ENCODE results near the gene DOCK10.

DOCK10 gene

GRCh38 chr2:224753743-224754540, 288.3 kb downstream of the DOCK10 start:
- Mint-ChIP-seq H3K4me1 (no peaks in the 10 kb centered on the region), H3K4me3 (no peak overlapping the region)

GRCh38 chr2:224751996-224752698, 290.1 kb downstream of the DOCK10 start:
- Mint-ChIP-seq H3K4me3 (no peak overlapping the region), H3K27ac (no peak overlapping the region), H3K9me3 (peaks cover 17% of the 10 kb centered on the region), H3K27me3 (ENCODE audit: low read depth, poor library complexity) (no peaks in the 10 kb centered on the region), H3K36me3 (ENCODE audit: low read depth) (peaks cover 2% of the 10 kb centered on the region), H3K4me1 (no peaks in the 10 kb centered on the region)
- TF ChIP-seq CTCF (IDR thresholded peaks at IDR 0.05), result no peak
- no peak for DNase-seq

More at GRCh38 chr2:224753743-224754540, 288.3 kb downstream of the DOCK10 start:
- peaks cover 13% of the 10 kb centered on the region for H3K36me3 Mint-ChIP-seq (ENCODE audit: low read depth)
- peaks cover 35% of the 10 kb centered on the region for H3K9me3 Mint-ChIP-seq
- no peak for TF ChIP-seq CTCF (IDR thresholded peaks at IDR 0.05)
- no peak for DNase-seq
- H3K27me3 Mint-ChIP-seq (ENCODE audit: low read depth, poor library complexity), result no peaks in the 10 kb centered on the region
- no peak overlapping the region for H3K27ac Mint-ChIP-seq

- Mint-ChIP-seq H3K9me3 (peaks cover 3% of the 10 kb centered on the region), H3K27ac (no peak overlapping the region), H3K4me3 (no peak overlapping the region), H3K4me1 (no peaks in the 10 kb centered on the region), H3K27me3 (ENCODE audit: low read depth, poor library complexity) (no peaks in the 10 kb centered on the region), H3K36me3 (ENCODE audit: low read depth) (no peaks in the 10 kb centered on the region)
- no peak for TF ChIP-seq CTCF (IDR thresholded peaks at IDR 0.05)
- no peak for DNase-seq
Measured at GRCh38 chr2:224749136-224749535, 293.1 kb downstream of the DOCK10 start.

GRCh38 chr2:224747765-224748164, 294.5 kb downstream of the DOCK10 start:
- Mint-ChIP-seq H3K4me3 (no peak overlapping the region), H3K4me1 (peaks cover under 1% of the 10 kb centered on the region), H3K9me3 (no peaks in the 10 kb centered on the region), H3K27me3 (ENCODE audit: low read depth, poor library complexity) (no peaks in the 10 kb centered on the region), H3K36me3 (ENCODE audit: low read depth) (no peaks in the 10 kb centered on the region), H3K27ac (no peak overlapping the region)
- no peak for DNase-seq
- no peak for TF ChIP-seq CTCF (IDR thresholded peaks at IDR 0.05)

GRCh38 chr2:224736227-224736626, 306.0 kb downstream of the DOCK10 start:
- Mint-ChIP-seq H3K4me1 (no peaks in the 10 kb centered on the region), H3K27me3 (ENCODE audit: low read depth, poor library complexity) (peaks cover 3% of the 10 kb centered on the region), H3K36me3 (ENCODE audit: low read depth) (peaks cover 8% of the 10 kb centered on the region), H3K9me3 (peaks cover 43% of the 10 kb centered on the region), H3K4me3 (no peak overlapping the region), H3K27ac (no peak overlapping the region)
- TF ChIP-seq CTCF (IDR thresholded peaks at IDR 0.05), result no peak
- DNase-seq, result no peak

Data from nephron progenitor cell (in vitro differentiated cells).